Cardiac fibroblast (primary cell): ENCODE results near the gene SMG7.

ENCODE experiments used
- DNase-seq, 2 donors: peaks; one replicate each; pipeline versions ENCODE4 v3.0.0 to v3.0.0-alpha.2; 2010; ENCODE audit warnings: low read depth in 2 of 2
- H3K4me3 ChIP-seq, 2 donors: replicated peaks in 1 of 2; 1 replicate in 1 of 2; 2 replicates in 1 of 2; pipeline ENCODE4 v1.5.1; 2011; ENCODE audit warnings: low read depth in 2 of 2, low read length in 2 of 2, mild to moderate bottlenecking in 2 of 2, moderate library complexity in 1 of 2
- CTCF ChIP-seq: IDR thresholded peaks from one replicate; pipeline ENCODE4 v1.5.1; 2011; ENCODE audit warnings: low read depth, mild to moderate bottlenecking, low read length, inconsistent platforms

SMG7 gene

DNA sequence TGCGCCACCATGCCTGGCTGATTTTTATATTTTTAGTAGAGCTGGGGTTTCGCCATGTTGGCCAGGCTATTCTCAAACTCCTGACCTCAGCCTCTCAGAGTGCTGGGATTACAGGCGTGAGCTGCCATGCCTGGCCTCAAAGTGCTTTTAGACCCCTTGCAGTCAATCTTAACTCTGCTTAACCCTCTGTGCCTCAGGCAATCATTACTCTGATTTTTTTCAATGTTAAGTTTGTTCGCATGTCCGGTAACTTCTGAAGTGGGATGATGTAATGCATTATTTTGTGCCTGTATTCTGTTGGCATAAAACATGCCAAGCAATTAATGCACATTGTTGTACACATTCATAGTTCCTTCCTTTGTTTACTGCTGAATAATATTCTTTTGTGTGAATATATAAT is 18.6 kb downstream of the SMG7 start:
- no peak for DNase-seq
- no peak overlapping the region for H3K4me3 ChIP-seq
- TF ChIP-seq CTCF: no peak

- TF ChIP-seq CTCF: no peak
- no peak overlapping the region for H3K4me3 ChIP-seq
- peak in 1 of 2 donors; percentile 25 for DNase-seq
Measured at GRCh38 chr1:183493540-183494245, 21.4 kb downstream of the SMG7 start.

DNA sequence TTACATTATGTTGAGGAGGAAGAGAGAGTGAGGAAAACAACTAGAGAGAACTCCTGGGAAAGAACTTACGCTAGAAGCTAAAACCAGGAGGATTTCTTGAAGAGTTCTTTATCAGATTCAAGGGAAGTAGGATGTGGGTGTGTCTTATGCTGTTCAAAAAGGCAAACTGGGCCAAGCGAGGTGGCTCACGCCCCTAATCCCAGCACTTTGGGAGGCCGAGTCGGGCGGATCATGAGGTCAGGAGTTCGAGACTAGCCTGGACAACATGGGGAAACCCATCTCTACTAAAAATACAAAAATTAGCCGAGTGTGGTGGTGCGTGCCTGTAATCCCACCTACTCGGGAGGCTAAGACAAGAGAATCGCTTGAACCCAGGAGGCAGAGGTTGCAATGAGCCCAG is 23.1 kb downstream of the SMG7 start:
- no peak for TF ChIP-seq CTCF
- H3K4me3 ChIP-seq: no peak overlapping the region
- no peak for DNase-seq

DNA sequence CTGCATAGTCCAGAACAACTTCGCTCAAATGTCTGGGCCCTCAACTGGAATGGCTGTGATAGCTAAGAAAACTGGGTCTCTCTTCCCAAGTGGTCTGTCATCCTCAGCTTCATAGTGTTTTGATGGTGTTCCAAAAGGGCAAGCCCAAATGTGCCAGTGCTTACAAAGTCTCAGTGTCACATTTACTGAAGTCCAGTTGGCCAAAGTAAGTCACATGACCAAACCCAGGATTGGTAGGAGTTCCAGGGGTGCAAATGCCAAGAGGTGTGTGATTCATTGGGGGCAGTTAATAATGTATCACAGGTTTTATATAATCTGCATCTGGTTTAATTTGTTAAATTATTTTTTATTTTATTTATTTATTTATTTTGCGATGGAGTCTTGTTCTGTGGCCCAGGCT is 24.9 kb downstream of the SMG7 start:
- TF ChIP-seq CTCF: no peak
- H3K4me3 ChIP-seq: no peak overlapping the region
- no peak for DNase-seq

DNA sequence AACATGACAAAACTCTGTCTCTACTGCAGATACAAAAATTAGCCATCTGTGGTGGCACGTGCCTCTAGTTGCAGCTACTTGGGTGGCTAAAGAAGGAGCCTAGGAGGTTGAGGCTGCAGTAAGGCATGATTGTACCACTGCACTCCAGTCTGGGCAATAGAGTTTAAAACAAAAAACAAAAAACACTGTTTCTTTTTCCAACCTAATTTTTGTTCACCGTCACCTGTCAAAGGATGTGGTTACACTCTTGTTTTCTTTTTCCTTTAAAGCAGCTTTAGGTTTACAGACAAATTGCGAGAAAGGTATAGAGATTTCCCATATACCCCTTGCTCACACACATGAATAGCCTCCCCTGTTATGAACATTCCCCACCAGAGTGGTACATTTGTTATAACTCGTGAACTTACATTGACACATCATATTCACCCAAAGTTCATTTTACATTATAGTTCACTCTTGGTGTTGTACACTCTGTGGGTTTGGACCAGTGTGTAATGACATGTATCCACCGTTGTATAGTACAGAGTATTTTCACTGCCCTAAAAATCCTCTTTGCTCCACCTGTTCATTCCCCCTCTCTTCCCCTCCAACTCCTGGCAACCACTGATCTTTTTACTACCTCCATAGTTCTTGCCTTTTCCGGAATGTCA is 26.2 kb downstream of the SMG7 start:
- TF ChIP-seq CTCF: no peak
- H3K4me3 ChIP-seq: no peak overlapping the region
- DNase-seq: no peak

DNA sequence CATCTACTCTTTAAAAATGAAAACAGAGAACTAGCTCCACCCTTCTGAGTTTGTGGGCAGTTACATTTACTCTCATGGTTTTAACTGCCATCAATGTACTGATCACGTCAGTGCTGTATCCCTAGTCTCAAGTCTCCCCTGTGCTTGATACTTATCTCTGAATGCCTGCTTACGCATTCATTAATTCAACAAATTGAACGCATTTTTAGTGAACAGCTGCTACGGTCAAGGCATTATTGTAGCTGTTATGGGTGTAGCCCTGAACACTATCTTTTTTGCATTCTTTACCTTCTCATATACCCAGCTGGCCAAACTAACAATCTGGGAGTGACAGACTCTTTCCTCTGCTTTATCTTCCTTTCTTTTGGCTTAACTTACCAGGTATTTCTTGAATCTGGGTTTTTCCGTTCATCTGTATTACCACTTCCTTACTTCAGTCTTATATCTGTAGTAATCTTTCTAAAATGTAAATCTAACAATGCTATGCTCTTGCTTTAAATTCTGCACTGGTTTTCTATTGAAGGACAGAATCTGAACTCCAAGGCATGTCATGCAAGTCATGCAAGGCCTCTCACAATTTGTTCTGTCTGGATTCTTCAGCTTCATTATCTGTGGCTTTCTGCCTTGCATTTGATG is 33.3 kb downstream of the SMG7 start:
- DNase-seq: no peak

More for the DNA sequence above, 33.3 kb downstream of the SMG7 start:
- no peak for TF ChIP-seq CTCF
- no peak overlapping the region for H3K4me3 ChIP-seq
